K562 (cell line): ENCODE measurements around the gene NRGN. TPM values are rescaled to one million over a fixed set of nuclear protein-coding genes. Genes with fewer than 3 reads are reported as not detected.

Source experiments
- BACH1 ChIP-seq: fragments of 200-800 bp; sonication (Bioruptor generic); IDR thresholded peaks from 2 replicates; pipeline ENCODE4 v1.6.1; 2016; ENCODE audit warnings: missing genetic modification characterization, missing compliant biosample characterization
- CEBPB ChIP-seq: fragments of 450-650 bp; IDR thresholded peaks from 2 replicates; pipeline ENCODE4 v1.6.1; 2016; ENCODE audit warnings: missing genetic modification characterization, missing compliant biosample characterization
- CEBPZ ChIP-seq: fragments of 150-350 bp; IDR thresholded peaks from 2 replicates; pipeline ENCODE4 v1.6.1; 2014; ENCODE audit warnings: low read depth, mild to moderate bottlenecking, low read length, borderline replicate concordance
- GTF2B ChIP-seq: IDR thresholded peaks from 2 replicates; pipeline ENCODE4 v1.6.1; 2011; ENCODE audit not compliant: insufficient read length; ENCODE audit errors: extremely low read depth
- MITF ChIP-seq: IDR thresholded peaks from 2 replicates; pipeline ENCODE4 v1.6.1; 2014; ENCODE audit warnings: antibody characterized with exemption
- NCOA2 ChIP-seq, 2 experiments: fragments of 450-650 bp; IDR thresholded peaks; 2 replicates each; pipeline ENCODE4 v1.6.1; 2018; ENCODE audit warnings: mild to moderate bottlenecking in 2 of 2, moderate library complexity in 1 of 2; ENCODE audit not compliant: partially characterized antibody in 2 of 2
- PHF21A ChIP-seq: fragments of 450-650 bp; IDR thresholded peaks from 2 replicates; pipeline ENCODE4 v1.6.1; 2017; ENCODE audit warnings: low read depth, borderline replicate concordance
- PYGO2 ChIP-seq: fragments of 450-650 bp; IDR thresholded peaks from 2 replicates; pipeline ENCODE4 v1.6.1; 2016; ENCODE audit warnings: mild to moderate bottlenecking, missing genetic modification characterization, moderate library complexity, missing compliant biosample characterization
- RFX1 ChIP-seq: fragments of 450-650 bp; IDR thresholded peaks from 2 replicates; pipeline ENCODE4 v1.6.1; 2016; ENCODE audit warnings: mild to moderate bottlenecking, moderate library complexity
- SRSF3 ChIP-seq: fragments of 200-400 bp; formaldehyde crosslinking; IDR thresholded peaks from 2 replicates; pipeline ENCODE4 v1.6.1; 2016; ENCODE audit warnings: mild to moderate bottlenecking, low read length, moderate library complexity; ENCODE audit not compliant: insufficient read depth
- TEAD1 ChIP-seq, 2 experiments: fragments of 450-650 bp in 1 of 2; sonication (generic) in 1 of 2; formaldehyde crosslinking; IDR thresholded peaks; 2 replicates each; pipeline versions ENCODE4 v1.4.0 to v1.8.0; 2020 to 2022; ENCODE audit warnings: mild to moderate bottlenecking in 2 of 2, missing genetic modification reagents in 1 of 2
- TEAD2 ChIP-seq: fragments of 450-650 bp; IDR thresholded peaks from 2 replicates; pipeline ENCODE4 v1.6.1; 2016; ENCODE audit warnings: missing genetic modification characterization, control low read depth, missing compliant biosample characterization
- UBTF ChIP-seq, 2 experiments: IDR thresholded peaks; 2 replicates each; pipeline ENCODE4 v1.6.1; 2012; ENCODE audit warnings: improper control_type of control experiment in 2 of 2, low read depth in 2 of 2, low read length in 2 of 2, borderline replicate concordance in 1 of 2
- USF1 ChIP-seq: sonication (generic); formaldehyde crosslinking; IDR thresholded peaks from 2 replicates; pipeline ENCODE4 v1.9.0; 2022; ENCODE audit warnings: mild to moderate bottlenecking, missing genetic modification reagents
- ZFP30 ChIP-seq: fragments of 250-450 bp; sonication (Bioruptor Pico); IDR thresholded peaks from 2 replicates; pipeline ENCODE4 v1.8.0; 2022; ENCODE audit warnings: moderate library complexity, mild to moderate bottlenecking, inconsistent platforms, borderline replicate concordance
- polyA plus RNA-seq, 8 experiments: library from polyadenylated mRNA; depleted of rRNA in 4 of 8; stranded (reverse) in 5 of 8; unstranded in 3 of 8; fragments of >200 nt; fragmentation: Nextera tagmentation in 2 of 8; fragmentation: Illumina TruSeq in 1 of 8; extraction: Ambion mirVana in 2 of 8; extraction: Trizol in 1 of 8; gene quantifications; 2 replicates each; pipeline versions ENCODE4 v1.2.1 to v1.2.3, GENCODE V29; 2011 to 2014; ENCODE audit warnings: inconsistent platforms in 1 of 8, missing spikeins in 1 of 8
- total RNA-seq, 7 experiments: library from RNA; depleted of rRNA in 6 of 7; stranded (reverse); fragments of >200 nt in 6 of 7; fragmentation: Illumina TruSeq in 2 of 7; extraction: Trizol in 2 of 7; gene quantifications; 2 replicates each; pipeline versions ENCODE4 v1.2.1 to v1.2.3, GENCODE V29; 2011 to 2021; ENCODE audit warnings: low replicate concordance in 1 of 7

The NRGN gene
- total and polyA plus RNA-seq, 9 of the 15 experiments (the other 6 are each of a cell fraction or from before 2014, with no cell fraction given), result 0.29 to 7.8 (median 3.5) TPM; not detected in 2

- TF ChIP-seq BACH1, result no peak
- no peak for TF ChIP-seq CEBPZ
- peak in 1 of 2 experiments; percentile 18; a peak in 1 of 4 replicates for TF ChIP-seq TEAD1 (CRISPR knock-in tag; IDR thresholded peaks at IDR 0.05)
- no peak for TF ChIP-seq PHF21A
- no peak for TF ChIP-seq TEAD2 (tag)
- no peak for TF ChIP-seq RFX1
- no peak for TF ChIP-seq MITF
- no peak for TF ChIP-seq ZFP30 (CRISPR knock-in tag)
- no peak for TF ChIP-seq CEBPB (tag)
- no peak for TF ChIP-seq PYGO2 (tag)
- TF ChIP-seq USF1, result no peak
- no peak for TF ChIP-seq GTF2B
- TF ChIP-seq UBTF (IDR thresholded peaks at IDR 0.05; ENCODE audit: borderline replicate concordance in 1 of 2, low read depth in 2 of 2, low read length in 2 of 2), result 0 out of 4 replicates have a peak, but pooled peaks have one; percentile 33 to 51
- TF ChIP-seq NCOA2 (IDR thresholded peaks at IDR 0.05; ENCODE audit: partially characterized antibody in 2 of 2), result no peak
- no peak for TF ChIP-seq SRSF3
Measured at GRCh38 chr11:124762105-124762623, 22.4 kb downstream of the NRGN start, which contains the start of gene ESAM (continued).
